GM12872 (cell line): Measurements from ENCODE around the gene KERA.

Experiments used
- TF ChIP-seq, protein P1 (sequence below): IDR thresholded peaks from 3 replicates; pipeline ENCODE4 v1.5.1; 2011; ENCODE audit warnings: low read depth, mild to moderate bottlenecking, low read length, moderate library complexity; ENCODE audit not compliant: insufficient read depth

KERA gene

DNA sequence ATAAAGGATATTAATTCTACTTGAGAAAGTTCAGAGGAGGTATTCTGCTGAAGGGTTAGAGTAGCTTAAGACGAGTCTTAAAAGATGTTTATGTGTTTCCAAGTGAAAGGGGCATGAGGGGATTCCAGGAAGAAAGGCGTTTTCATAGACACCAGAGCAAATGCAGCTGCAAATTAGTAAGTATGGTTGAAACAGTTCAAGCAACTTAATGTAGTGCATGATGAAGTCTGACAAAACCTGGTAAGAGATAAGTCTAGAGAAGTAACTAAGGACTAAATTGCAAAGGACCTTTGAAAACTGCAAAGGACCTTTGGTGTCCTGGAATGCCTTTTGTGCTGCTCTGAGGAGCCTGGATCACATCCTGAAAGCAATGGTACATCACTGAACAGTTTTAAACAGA, 42.0 kb upstream of the KERA start:
- TF ChIP-seq, protein P1, sequence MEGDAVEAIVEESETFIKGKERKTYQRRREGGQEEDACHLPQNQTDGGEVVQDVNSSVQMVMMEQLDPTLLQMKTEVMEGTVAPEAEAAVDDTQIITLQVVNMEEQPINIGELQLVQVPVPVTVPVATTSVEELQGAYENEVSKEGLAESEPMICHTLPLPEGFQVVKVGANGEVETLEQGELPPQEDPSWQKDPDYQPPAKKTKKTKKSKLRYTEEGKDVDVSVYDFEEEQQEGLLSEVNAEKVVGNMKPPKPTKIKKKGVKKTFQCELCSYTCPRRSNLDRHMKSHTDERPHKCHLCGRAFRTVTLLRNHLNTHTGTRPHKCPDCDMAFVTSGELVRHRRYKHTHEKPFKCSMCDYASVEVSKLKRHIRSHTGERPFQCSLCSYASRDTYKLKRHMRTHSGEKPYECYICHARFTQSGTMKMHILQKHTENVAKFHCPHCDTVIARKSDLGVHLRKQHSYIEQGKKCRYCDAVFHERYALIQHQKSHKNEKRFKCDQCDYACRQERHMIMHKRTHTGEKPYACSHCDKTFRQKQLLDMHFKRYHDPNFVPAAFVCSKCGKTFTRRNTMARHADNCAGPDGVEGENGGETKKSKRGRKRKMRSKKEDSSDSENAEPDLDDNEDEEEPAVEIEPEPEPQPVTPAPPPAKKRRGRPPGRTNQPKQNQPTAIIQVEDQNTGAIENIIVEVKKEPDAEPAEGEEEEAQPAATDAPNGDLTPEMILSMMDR = no peak

DNA sequence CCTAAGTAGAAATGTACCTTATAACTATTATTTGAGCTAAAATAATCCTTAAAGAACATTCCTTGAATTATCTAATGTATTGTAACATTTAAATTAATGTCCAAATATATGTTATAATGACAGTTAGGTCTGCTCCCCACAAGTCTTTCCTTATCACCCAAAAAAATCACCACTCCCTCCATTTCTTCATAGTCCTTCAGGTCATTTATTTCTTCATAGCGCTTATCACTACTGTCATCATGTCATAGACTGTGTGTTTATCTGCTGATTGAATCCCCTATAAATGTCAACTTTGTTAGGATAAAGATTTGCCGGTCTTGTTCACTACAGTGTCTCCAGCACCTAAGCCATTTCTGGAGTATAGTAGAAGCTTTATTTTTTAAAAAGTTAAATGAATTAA, 41.5 kb upstream of the KERA start:
- TF ChIP-seq, protein P1 = no peak

DNA sequence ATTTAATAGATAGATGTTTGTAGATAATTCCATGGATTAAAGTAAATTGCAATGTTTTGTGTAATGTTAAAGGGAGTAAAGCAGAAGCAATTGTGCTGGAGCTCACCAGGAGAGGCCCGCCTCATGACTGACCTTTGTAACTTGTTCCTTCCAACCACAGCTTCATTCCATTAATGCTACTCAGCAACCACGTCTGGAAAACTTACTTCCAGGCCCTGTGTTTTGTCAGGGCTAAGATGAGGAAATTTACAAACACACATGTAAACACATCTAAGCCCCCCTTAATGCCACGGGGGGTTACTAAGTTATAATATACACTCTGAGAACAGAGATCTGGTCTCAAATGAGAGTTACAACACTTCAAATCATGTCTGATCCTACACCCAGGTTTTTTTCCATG, 41.1 kb upstream of the KERA start:
- TF ChIP-seq, protein P1 = no peak

DNA sequence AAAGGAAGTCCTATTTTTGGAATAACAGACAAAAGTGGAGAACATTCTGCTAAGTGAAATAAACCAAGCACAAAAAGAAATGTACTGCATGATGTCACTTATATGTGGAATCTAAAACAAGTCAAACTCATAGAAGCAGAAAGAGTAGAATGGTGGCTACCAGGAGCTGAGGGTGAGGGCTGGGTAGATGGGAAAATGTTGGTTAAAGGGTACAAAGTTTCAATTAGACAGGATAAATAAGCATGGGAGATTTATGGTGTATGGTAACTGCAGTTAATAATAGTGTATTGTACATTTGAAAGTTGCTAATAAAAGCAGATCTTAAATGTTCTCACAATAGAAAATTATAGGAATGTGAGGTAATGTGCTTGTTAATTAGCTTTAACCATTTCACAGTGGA, 40.6 kb upstream of the KERA start:
- TF ChIP-seq, protein P1 = no peak

DNA sequence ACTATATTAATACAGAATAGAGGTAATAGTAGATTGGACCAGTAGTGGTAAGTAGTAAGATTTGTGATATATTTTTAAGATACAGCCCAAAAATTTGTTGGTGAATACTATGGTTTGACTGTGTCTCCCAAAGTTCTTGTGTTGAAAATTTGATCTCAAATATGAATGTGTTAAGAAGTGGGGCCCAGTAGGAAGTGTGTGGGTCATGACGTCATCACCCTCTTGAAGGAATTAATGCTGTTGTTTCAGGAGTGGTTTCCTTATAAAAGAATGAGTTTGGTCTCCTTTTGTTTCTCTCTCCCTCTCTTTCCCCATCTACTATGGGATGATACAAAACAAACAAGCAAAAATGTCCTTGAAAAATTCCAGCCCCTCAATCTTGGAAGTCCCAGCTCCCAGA, 37.1 kb upstream of the KERA start:
- TF ChIP-seq, protein P1 = no peak

DNA sequence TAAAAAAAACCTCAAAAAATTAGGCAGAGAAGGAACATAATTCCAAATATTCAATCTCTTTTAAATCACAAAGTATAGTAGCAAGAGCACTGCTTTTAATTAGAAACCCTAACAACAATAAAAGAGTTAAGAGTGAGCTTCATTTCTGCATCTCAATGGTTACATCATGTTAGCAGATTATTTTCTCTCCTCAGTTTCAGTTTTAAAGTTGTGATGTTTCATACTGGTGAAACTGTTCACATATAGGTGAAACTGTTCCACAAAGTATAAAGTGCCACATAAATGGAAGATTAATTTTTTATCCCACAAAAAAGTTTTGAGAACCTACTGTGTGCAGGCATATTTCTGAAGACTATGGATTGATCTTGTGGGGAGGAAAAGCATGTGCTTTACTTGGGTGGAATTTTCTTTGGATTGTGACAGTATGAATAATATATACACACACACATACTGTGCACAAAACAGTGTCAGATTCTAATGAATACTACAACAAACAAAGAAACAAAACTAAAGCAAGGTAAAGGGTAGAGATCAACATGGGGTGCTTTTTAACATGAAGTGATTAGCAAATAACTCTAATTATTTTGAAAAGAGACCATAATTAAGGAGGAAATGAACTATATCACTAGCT, 36.3 kb upstream of the KERA start:
- TF ChIP-seq, protein P1 = no peak

DNA sequence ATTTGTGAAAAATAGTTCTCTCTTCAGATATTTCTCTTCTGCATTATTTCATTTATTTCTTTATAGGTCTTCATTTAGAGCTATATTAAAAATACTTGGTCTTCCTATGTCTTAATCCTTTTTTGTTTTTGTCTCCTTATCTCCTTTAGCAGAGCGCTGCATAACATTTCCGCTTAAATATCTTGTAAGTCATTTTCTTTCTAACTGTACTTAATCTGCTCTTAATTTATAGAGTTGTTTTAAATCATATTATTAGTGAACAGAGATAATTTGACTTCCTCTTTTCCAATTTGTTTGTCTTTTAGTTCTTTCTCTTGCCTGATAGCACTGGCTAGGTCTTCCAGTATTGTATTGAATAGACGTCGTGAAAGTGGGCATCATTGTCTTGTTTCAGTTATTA, 35.5 kb upstream of the KERA start:
- TF ChIP-seq, protein P1 = no peak
